A549 (cell line): ENCODE results near the gene ADD3. TPM values are rescaled to one million over a fixed set of nuclear protein-coding genes. Genes with fewer than 3 reads are reported as not detected.
"Not testable (repeated sequence)": the region's sequence is repeated elsewhere in the genome, so short reads cannot be mapped to it uniquely, and the experiment has no call there.

Experiments used
- ATAC-seq, 2 experiments: fragments of 200-7000 bp in 1 of 2; fragments of >200 bp in 1 of 2; cut with Nextera tagmentation in 1 of 2; cut with Tn5 transposase in 1 of 2; 3 replicates each; pipeline versions ENCODE4 v1.8.0 to v1.9.1; 2018 to 2020; ENCODE audit warnings: mild to moderate bottlenecking in 1 of 2, moderate library complexity in 1 of 2
- CTCF ChIA-PET: fragments of 300-600 bp; sonication (Branson Sonifier 250); formaldehyde crosslinking; extraction: SDS; loops from one replicate; lab custom pipeline; 2021; ENCODE audit warnings: antibody characterized with exemption, inconsistent platforms; lab: Yijun Ruan, JAX
- POLR2A ChIA-PET: fragments of 350-600 bp; formaldehyde crosslinking; extraction: SDS; loops from one replicate; lab custom pipeline; 2021; ENCODE audit warnings: antibody characterized with exemption, inconsistent platforms; lab: Yijun Ruan, JAX
- DNase-seq, 2 experiments: peaks; one replicate each; pipeline versions ENCODE4 v3.0.0 to v3.0.0-alpha.2; 2011 to 2016; ENCODE audit warnings: low read depth in 1 of 2, low spot score in 1 of 2
- FAIRE-seq: peaks from 2 replicates; lab custom pipeline; 2011; peaks lifted over from hg19 to GRCh38; lab: Jason Lieb, UNC
- H3K27ac ChIP-seq, 2 experiments: fragments of >200 bp; sonication (Bioruptor Twin); formaldehyde crosslinking; 3 replicates each; pipeline ENCODE4 v1.5.1; 2016 to 2017
- H3K4me1 ChIP-seq: fragments of >200 bp; sonication (Bioruptor Twin); formaldehyde crosslinking; 3 replicates; pipeline ENCODE4 v1.6.1; 2016
- H3K4me2 ChIP-seq: fragments of >200 bp; sonication (Bioruptor Twin); formaldehyde crosslinking; 3 replicates; pipeline ENCODE4 v1.6.1; 2016
- H3K4me3 ChIP-seq: fragments of >200 bp; sonication (Bioruptor Twin); formaldehyde crosslinking; 3 replicates; pipeline ENCODE4 v1.5.1; 2016
- H3K9me3 ChIP-seq: fragments of >200 bp; sonication (Bioruptor Twin); formaldehyde crosslinking; 3 replicates; pipeline ENCODE4 v1.6.1; 2016
- ATOH8 ChIP-seq: fragments of 250-450 bp; sonication (Bioruptor Pico); IDR thresholded peaks from 2 replicates; pipeline ENCODE4 v1.5.0; 2020; ENCODE audit warnings: low read depth, mild to moderate bottlenecking, moderate library complexity
- BCL3 ChIP-seq: fragments of >200 bp; sonication (Bioruptor Twin); formaldehyde crosslinking; IDR thresholded peaks from 3 replicates; pipeline ENCODE4 v1.6.1; 2016
- BHLHE40 ChIP-seq: IDR thresholded peaks from 2 replicates; pipeline ENCODE4 v1.6.1; 2012; ENCODE audit warnings: low read depth, low read length, inconsistent platforms
- CEBPB ChIP-seq, 2 experiments: fragments of >200 bp in 1 of 2; sonication (Bioruptor Twin) in 1 of 2; formaldehyde crosslinking in 1 of 2; IDR thresholded peaks; 2 replicates each; pipeline ENCODE4 v1.6.1; 2012 to 2016
- E2F6 ChIP-seq: IDR thresholded peaks from 2 replicates; pipeline ENCODE4 v1.6.1; 2012; ENCODE audit warnings: low read depth, borderline replicate concordance
- EP300 ChIP-seq, 2 experiments: fragments of >200 bp; sonication (Bioruptor Twin); formaldehyde crosslinking; IDR thresholded peaks; 2 replicates in 1 of 2; 3 replicates in 1 of 2; pipeline ENCODE4 v1.6.1; 2016 to 2017
- FOXS1 ChIP-seq: fragments of 250-450 bp; sonication (Bioruptor Pico); IDR thresholded peaks from 2 replicates; pipeline ENCODE4 v1.5.0; 2020; ENCODE audit warnings: mild to moderate bottlenecking, moderate library complexity
- GATA3 ChIP-seq: IDR thresholded peaks from 2 replicates; pipeline ENCODE4 v1.6.1; 2012; ENCODE audit warnings: borderline replicate concordance
- HDAC2 ChIP-seq: fragments of 200-600 bp; sonication (generic); IDR thresholded peaks from 2 replicates; pipeline ENCODE4 v1.6.1; 2016
- HOXB13 ChIP-seq: fragments of 250-450 bp; sonication (Bioruptor Pico); IDR thresholded peaks from 2 replicates; pipeline ENCODE4 v1.5.0; 2020; ENCODE audit warnings: low read depth, mild to moderate bottlenecking, moderate library complexity
- JUNB ChIP-seq: fragments of >200 bp; sonication (Bioruptor Twin); formaldehyde crosslinking; IDR thresholded peaks from 2 replicates; pipeline ENCODE4 v1.6.1; 2016
- KDM1A ChIP-seq: fragments of 200-600 bp; sonication (generic); IDR thresholded peaks from 2 replicates; pipeline ENCODE4 v1.6.1; 2016; ENCODE audit warnings: low read depth, mild to moderate bottlenecking
- KDM5A ChIP-seq: fragments of 200-600 bp; sonication (generic); IDR thresholded peaks from 2 replicates; pipeline ENCODE4 v1.6.1; 2016; ENCODE audit warnings: antibody characterized with exemption, mild to moderate bottlenecking
- NPAS2 ChIP-seq: fragments of 250-450 bp; sonication (Bioruptor Pico); IDR thresholded peaks from 2 replicates; pipeline ENCODE4 v1.8.0; 2022; ENCODE audit warnings: mild to moderate bottlenecking, moderate library complexity, borderline replicate concordance
- NR3C1 ChIP-seq: fragments of >200 bp; sonication (Bioruptor Twin); formaldehyde crosslinking; IDR thresholded peaks from 3 replicates; pipeline ENCODE4 v1.6.1; 2017
- PHF8 ChIP-seq: fragments of 200-600 bp; sonication (generic); IDR thresholded peaks from 2 replicates; pipeline ENCODE4 v1.6.1; 2016; ENCODE audit warnings: low read depth, mild to moderate bottlenecking, antibody characterized with exemption, moderate library complexity, borderline replicate concordance
- REST ChIP-seq: fragments of 200-600 bp; sonication (generic); IDR thresholded peaks from 2 replicates; pipeline ENCODE4 v1.6.1; 2016; ENCODE audit warnings: antibody characterized with exemption, mild to moderate bottlenecking, moderate library complexity
- ZFP36 ChIP-seq: fragments of 450-650 bp; IDR thresholded peaks from 2 replicates; pipeline ENCODE4 v1.6.1; 2014; ENCODE audit warnings: borderline replicate concordance; ENCODE audit not compliant: partially characterized antibody
- WGBS: methylation state at CpG from one replicate; pipeline ENCODE4 v1.1.6; 2017; ENCODE audit errors: missing lambda C conversion rate; 5-methylcytosine and 5-hydroxymethylcytosine counted together
- polyA plus RNA-seq, 4 experiments: library from polyadenylated mRNA; depleted of rRNA in 3 of 4; stranded (reverse); fragments of >200 nt; fragmentation: RNase III in 1 of 4; extraction: RNeasy Plus Mini Kit Qiagen cat#74134 plus additional on column Dnase treatment in 1 of 4; gene quantifications; 2 replicates in 3 of 4; 3 replicates in 1 of 4; pipeline ENCODE4 v1.2.3, GENCODE V29; 2011 to 2017
- TF ChIP-seq, protein P1 (sequence below): fragments of 150-350 bp; IDR thresholded peaks from 2 replicates; pipeline ENCODE4 v1.6.1; 2014; ENCODE audit warnings: low read depth, mild to moderate bottlenecking, low read length

The ADD3 gene
- polyA plus RNA-seq, 2 of the 4 experiments (the other 2 are of a cell fraction), result 9.8 to 48.2 TPM

DNA sequence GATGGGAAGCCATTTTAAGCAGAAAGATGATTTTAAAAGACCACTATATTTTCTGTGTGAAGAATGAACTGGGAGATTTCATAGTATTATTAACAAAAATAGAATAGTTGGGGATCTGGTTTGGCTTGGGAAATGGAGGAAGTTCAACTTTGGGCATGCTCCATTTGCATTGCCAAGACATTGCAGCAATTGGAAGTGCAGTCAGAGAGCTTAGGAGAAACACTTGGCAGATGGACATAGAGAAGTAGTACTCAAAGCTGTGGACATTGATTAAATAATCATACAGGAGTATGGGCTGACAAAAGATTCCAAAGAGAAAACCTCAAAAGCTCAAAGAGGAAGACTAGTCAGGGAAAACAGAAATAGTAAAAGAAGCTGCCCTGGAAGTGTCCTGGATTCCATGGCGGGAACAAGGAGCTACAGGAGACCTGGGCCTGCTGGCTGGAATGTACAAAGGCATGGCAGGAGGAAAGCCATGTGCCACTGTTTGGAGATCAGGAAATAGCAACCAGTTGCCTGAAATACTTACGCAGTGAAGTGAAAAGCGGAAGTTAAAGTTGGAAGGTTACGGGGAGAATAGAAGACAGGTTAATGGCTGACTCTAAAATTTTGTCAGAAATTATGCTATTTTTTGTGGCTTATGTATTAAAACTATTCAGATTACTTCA is 106.0 kb downstream of the ADD3 start:
- Histone ChIP-seq H3K27ac (no peak overlapping the region), H3K4me3 (no peak overlapping the region)
- no peak for TF ChIP-seq E2F6
- TF ChIP-seq HDAC2, result no peak
- TF ChIP-seq ATOH8 (CRISPR knock-in tag), result no peak
- TF ChIP-seq JUNB, result no peak
- no peak for TF ChIP-seq CEBPB (IDR thresholded peaks at IDR 0.05)
- TF ChIP-seq HOXB13 (CRISPR knock-in tag), result no peak
- TF ChIP-seq EP300 (IDR thresholded peaks at IDR 0.05), result no peak
- no peak for TF ChIP-seq KDM1A
- TF ChIP-seq BHLHE40, result no peak
- TF ChIP-seq PHF8, result no peak
- no peak for TF ChIP-seq FOXS1 (CRISPR knock-in tag)
- no peak for TF ChIP-seq ZFP36
- TF ChIP-seq BCL3, result no peak
- TF ChIP-seq REST, result no peak
- TF ChIP-seq, protein P1, sequence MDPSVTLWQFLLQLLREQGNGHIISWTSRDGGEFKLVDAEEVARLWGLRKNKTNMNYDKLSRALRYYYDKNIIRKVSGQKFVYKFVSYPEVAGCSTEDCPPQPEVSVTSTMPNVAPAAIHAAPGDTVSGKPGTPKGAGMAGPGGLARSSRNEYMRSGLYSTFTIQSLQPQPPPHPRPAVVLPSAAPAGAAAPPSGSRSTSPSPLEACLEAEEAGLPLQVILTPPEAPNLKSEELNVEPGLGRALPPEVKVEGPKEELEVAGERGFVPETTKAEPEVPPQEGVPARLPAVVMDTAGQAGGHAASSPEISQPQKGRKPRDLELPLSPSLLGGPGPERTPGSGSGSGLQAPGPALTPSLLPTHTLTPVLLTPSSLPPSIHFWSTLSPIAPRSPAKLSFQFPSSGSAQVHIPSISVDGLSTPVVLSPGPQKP, result no peak
- no peak for TF ChIP-seq NPAS2 (CRISPR knock-in tag)
- TF ChIP-seq NR3C1, result no peak
- TF ChIP-seq KDM5A, result no peak
- TF ChIP-seq GATA3, result no peak
- TF ChIP-seq, all 56 proteins: peak for 0
- DNase-seq, result no peak
- no peak for ATAC-seq
- Histone ChIP-seq H3K4me1 (no peaks in the 10 kb centered on the region), H3K4me2 (no peak overlapping the region), H3K9me3 (no peaks in the 10 kb centered on the region)
- POLR2A ChIA-PET, result no interaction called here
- CTCF ChIA-PET, result interaction anchor here (0.6 to 1.0 kb wide), 2 partner anchors 16 to 24 kb away, joined by 3 read pairs; no protein-coding TSS in a partner anchor
- FAIRE-seq, result no peak
- 90% methylated on average over 4 of the region's 4 CpGs for WGBS

- WGBS, result 77% methylated on average over 2 of the region's 2 CpGs
- POLR2A ChIA-PET, ATAC-seq, H3K27ac ChIP-seq, H3K4me1 ChIP-seq, H3K4me2 ChIP-seq, H3K9me3 ChIP-seq, FAIRE-seq, H3K4me3 ChIP-seq, DNase-seq: not testable (repeated sequence)
- CTCF ChIA-PET, result interaction anchor here (1.8 kb wide), 1 partner anchor 23 kb away, joined by 5 read pairs; no protein-coding TSS in a partner anchor
Measured at GRCh38 chr10:110114668-110115067, 106.9 kb downstream of the ADD3 start.
